ENCODE measurements around the gene IFNAR2.

- no peak for TF ChIP-seq CTCF (IDR thresholded peaks at IDR 0.05)
- TF ChIP-seq POLR2A (IDR thresholded peaks at IDR 0.05) = no peak
- no peak for TF ChIP-seq POLR2AphosphoS5 (IDR thresholded peaks at IDR 0.05)
- no peak for TF ChIP-seq EP300 (IDR thresholded peaks at IDR 0.05)
Observed at GRCh38 chr21:33185852-33186251, 43.9 kb upstream of the IFNAR2 start.
